ENCODE measurements around the gene FAM222A.

The FAM222A gene

GRCh38 chr12:109739747-109740693, 26.4 kb downstream of the FAM222A start:
- DNase-seq, result no peak

GRCh38 chr12:109740694-109741245, 27.1 kb downstream of the FAM222A start:
- no peak for DNase-seq

- no peak for DNase-seq
Measured at GRCh38 chr12:109741286-109741969, 27.8 kb downstream of the FAM222A start.

- DNase-seq, result no peak
Measured at GRCh38 chr12:109741970-109742703, 28.5 kb downstream of the FAM222A start.

- DNase-seq, result no peak
Measured at GRCh38 chr12:109743076-109743910, 29.7 kb downstream of the FAM222A start.

GRCh38 chr12:109744026-109744425, 30.4 kb downstream of the FAM222A start:
- no peak for DNase-seq

- DNase-seq, result no peak
Measured at GRCh38 chr12:109744986-109745942, 31.6 kb downstream of the FAM222A start.

GRCh38 chr12:109752117-109753053, 38.8 kb downstream of the FAM222A start:
- no peak for DNase-seq

GRCh38 chr12:109753054-109753401, 39.4 kb downstream of the FAM222A start:
- DNase-seq, result no peak

- no peak for DNase-seq
Measured at GRCh38 chr12:109753959-109754358, 40.3 kb downstream of the FAM222A start.

GRCh38 chr12:109756457-109756856, 42.8 kb downstream of the FAM222A start:
- DNase-seq, result no peak

GRCh38 chr12:109757671-109758265, 44.1 kb downstream of the FAM222A start:
- no peak for DNase-seq

GRCh38 chr12:109758426-109759420, 45.1 kb downstream of the FAM222A start:
- DNase-seq, result no peak

GRCh38 chr12:109759595-109759994, 46.0 kb downstream of the FAM222A start:
- no peak for DNase-seq

GRCh38 chr12:109760031-109760929, 46.7 kb downstream of the FAM222A start:
- DNase-seq, result no peak

- no peak for DNase-seq
Measured at GRCh38 chr12:109760930-109761921, 47.6 kb downstream of the FAM222A start.

All from CD4-positive, alpha-beta T cell treated with Interleukin-4 for 4 hours (primary cell).